SHP77 (cell line): ENCODE data around the gene QRFPR.
"Not testable (repeated sequence)": the region's sequence is repeated elsewhere in the genome, so short reads cannot be mapped to it uniquely, and the experiment has no call there.

Experiments
- DNase-seq, 2 experiments: peaks; one replicate each; lab custom pipeline; 2025; lab: John Stamatoyannopoulos, UW

QRFPR gene

DNA sequence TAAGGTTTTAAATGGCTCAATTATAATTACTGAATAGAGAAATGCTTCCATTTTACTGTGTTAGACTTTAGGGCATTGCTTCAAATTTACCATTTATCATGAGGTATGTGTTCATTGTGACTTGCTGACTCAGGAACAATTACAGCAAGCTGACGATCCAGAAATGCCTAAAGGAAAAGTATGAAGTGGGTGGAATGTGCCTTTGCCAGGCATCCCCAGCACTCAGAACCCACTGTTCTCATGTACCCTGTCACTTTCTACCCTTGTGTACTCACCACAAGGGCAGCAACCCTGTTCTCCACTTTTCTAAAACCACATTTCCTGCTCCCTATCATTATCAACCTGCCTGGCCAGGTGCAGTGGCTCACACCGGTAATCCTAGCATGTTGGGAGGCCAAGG, 41.5 kb downstream of the QRFPR start:
- DNase-seq = no peak

GRCh38 chr4:121338518-121338917, 42.3 kb downstream of the QRFPR start:
- DNase-seq = no peak

- DNase-seq = no peak
These were observed 44.1 kb downstream of the QRFPR start for GRCh38 chr4:121336706-121337105.

DNA sequence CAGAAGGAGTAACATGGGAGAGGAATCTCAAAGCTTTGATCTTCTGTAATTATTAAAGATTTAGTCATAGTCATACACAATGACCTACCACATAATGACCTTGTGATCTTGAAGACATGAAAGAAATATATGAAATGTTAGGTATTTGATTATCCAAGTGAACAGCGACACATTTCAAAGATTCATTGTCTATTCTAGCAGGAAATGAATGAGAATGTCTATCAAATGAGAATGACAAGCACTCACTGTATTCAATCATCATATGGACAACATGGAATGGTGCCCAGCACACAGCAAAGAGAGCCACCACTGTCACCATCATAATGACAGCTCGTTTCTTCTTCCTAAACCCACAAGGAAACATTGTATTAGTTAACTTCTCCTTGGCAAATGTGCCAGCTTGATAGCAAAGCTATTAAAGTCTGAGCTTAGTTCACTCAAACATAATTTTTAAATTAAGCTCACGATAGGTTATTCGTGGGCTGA, 50.6 kb downstream of the QRFPR start:
- no peak for DNase-seq

- DNase-seq = no peak
These were observed 54.2 kb downstream of the QRFPR start for GRCh38 chr4:121326597-121326996.

- DNase-seq = no peak
These were observed 56.5 kb downstream of the QRFPR start for GRCh38 chr4:121324331-121324730.

DNA sequence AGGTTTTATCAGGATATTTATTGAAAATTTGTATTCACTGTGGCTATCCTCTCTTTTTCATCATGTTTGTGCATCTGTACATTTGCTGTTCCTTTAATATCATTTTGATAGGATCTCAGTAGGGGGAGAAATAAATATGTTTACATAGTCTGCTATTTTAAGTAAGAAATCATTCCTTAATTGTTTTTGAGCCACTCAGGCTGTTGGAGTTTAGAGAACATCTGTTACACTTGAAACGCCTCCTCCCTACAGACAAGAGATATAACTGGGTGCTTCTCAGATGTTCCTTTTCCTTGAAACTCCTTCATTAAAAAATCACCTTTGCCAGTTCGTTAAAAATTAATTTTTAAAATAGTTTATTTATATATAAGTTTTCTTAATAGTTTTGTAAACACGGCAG, 59.4 kb downstream of the QRFPR start:
- DNase-seq = no peak

- DNase-seq = no peak
These were observed 64.7 kb downstream of the QRFPR start for GRCh38 chr4:121316091-121316490.

- not testable (repeated sequence) for DNase-seq
These were observed 67.4 kb downstream of the QRFPR start for GRCh38 chr4:121313430-121313829.

GRCh38 chr4:121308828-121309227, 72.0 kb downstream of the QRFPR start:
- no peak for DNase-seq

GRCh38 chr4:121308328-121308663, 72.5 kb downstream of the QRFPR start:
- no peak for DNase-seq

DNA sequence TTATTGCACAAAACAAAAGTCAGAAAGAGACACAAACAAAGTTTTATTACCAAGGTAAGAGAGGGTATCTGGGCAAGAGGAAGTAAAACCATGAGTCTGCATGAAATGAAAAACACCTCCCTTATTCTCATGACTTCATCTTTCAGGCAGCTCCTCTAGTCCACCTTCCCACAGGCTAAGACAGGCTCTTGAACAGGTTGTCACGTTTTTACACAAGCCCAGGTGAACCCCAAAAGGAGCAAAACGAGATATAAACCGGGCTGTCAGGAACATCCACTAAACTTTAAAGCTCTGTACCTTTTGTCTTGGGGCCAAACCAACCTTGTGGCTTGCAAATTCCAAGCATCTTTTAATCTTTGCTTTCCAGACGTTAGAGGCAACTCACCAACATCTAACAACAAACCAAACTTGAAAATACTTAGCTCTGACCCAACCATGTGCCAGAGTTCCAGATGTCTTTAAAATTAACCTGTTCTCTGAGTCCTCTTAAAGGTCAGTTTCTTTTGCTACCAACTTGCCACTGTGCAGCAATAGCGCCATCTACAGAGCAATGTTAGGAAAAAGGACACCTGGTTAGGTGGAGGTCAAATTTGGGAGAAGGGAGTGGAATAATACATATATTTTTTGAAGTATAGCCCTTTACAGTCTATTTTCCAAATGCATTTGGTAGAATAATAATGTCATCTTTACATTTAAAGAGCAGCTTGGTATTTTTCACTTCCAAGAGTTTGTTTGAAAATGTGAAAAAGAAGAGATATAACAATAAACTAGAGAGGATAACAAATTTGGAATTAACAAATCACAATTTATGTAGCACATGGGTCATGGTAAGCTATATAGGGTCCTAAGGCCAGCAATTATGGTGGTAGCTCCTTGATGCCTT, 73.1 kb downstream of the QRFPR start:
- peak; percentile 3 to 23 for DNase-seq

- no peak for DNase-seq
These were observed 73.9 kb downstream of the QRFPR start for GRCh38 chr4:121306931-121307330.

DNA sequence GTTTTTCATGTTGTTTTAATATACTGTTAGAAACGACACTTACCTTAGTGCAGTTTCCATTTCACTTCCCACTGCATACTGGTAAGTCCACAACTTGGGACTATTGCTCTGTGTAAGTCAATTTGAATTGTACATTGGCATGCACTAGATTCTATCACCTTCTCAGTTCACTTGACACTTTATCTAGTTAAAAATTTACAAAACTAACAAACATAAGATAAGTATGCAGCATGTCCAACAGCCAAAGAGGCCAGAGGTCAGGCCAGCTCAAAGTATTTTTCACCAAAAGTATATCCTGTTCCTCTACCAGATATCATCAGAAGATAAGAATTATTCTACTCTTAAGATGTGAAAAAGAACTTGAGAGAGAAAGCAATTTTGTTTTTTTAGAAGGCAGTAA, 75.9 kb downstream of the QRFPR start:
- DNase-seq = no peak

DNA sequence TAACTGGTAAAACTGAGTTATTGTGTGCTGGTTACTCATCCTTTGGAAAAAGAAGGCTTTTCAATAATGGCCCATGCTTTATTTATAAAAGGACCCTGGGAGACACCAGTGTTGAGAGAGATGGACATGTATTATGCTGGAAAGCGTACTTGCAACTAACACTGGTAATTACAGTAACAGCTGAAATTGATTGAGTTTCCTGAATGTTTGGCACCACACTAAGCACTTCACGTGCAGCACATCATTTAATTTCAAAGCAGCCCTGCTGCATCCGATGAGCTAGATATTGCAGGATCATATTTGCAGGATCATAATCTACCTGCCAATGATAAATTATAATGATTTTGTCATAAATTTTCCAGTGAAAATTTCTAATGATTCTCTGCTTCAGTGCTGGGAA, 81.5 kb downstream of the QRFPR start:
- DNase-seq = no peak

GRCh38 chr4:121283319-121283718, 97.5 kb downstream of the QRFPR start:
- no peak for DNase-seq

GRCh38 chr4:121280425-121280824, 100.4 kb downstream of the QRFPR start:
- no peak for DNase-seq

DNA sequence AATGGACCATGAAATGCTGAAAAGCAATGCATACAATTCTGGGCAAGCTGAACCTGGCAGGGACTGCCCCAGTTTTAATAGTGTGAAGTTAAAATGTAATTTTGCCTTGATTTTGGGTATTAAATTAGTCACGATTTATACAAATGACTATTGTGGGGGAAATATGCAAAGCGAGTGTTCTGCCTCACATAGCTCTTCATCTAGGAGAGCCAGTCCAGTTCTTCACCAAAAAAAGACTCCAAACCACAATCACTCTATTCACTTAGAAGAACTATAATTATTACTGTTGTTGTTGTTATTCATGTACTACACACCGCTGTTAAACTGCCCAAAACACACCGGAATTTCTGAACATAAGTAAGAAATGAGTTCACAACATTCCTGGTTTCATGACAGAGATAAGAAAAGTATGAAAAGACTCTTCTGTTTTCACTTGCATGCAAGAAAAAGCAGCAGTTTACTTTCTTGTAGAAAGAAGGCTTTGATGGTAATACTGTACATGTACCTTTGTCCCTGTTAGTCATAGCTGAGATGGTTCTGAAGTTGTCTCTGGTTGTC, 101.9 kb downstream of the QRFPR start:
- DNase-seq = no peak
